Measurements from ENCODE around the gene CELA2B.

DNA sequence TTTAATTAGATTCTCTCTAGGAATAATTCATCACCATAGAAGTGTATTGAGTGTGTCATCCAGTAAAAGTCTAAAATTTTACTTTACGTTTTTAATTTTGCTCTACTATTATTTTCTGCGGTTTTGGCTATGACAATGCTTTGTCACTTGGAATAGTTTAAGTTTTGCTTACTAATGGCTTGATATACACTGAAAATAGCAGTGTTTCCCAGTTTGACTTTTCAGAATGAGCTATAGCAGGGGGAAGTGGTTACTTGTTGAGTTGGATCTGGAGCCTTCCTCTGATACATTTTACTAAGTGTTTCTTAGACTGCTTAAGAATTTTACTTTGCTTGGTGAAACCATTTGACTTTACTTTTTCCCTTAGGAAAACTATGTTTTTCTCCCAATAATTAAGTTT lies 55.8 kb downstream of the CELA2B start:
- TF ChIP-seq, protein P1, sequence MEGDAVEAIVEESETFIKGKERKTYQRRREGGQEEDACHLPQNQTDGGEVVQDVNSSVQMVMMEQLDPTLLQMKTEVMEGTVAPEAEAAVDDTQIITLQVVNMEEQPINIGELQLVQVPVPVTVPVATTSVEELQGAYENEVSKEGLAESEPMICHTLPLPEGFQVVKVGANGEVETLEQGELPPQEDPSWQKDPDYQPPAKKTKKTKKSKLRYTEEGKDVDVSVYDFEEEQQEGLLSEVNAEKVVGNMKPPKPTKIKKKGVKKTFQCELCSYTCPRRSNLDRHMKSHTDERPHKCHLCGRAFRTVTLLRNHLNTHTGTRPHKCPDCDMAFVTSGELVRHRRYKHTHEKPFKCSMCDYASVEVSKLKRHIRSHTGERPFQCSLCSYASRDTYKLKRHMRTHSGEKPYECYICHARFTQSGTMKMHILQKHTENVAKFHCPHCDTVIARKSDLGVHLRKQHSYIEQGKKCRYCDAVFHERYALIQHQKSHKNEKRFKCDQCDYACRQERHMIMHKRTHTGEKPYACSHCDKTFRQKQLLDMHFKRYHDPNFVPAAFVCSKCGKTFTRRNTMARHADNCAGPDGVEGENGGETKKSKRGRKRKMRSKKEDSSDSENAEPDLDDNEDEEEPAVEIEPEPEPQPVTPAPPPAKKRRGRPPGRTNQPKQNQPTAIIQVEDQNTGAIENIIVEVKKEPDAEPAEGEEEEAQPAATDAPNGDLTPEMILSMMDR (conservative IDR thresholded peaks at IDR 0.05; ENCODE audit: low read length): no peak
- TF ChIP-seq EZH2phosphoT487 (IDR thresholded peaks at IDR 0.05; ENCODE audit: borderline replicate concordance, low read depth, low read length): no peak

Data from OCI-LY7 (cell line).